NT2/D1 (cell line): ENCODE data around the gene KIF15.

ENCODE experiments used
- DNase-seq: peaks from one replicate; pipeline ENCODE4 v3.0.0-alpha.2; 2011; ENCODE audit warnings: low read depth, low spot score
- H3K27me3 ChIP-seq: 2 replicates; pipeline ENCODE4 v1.6.0; 2011; ENCODE audit warnings: mild to moderate bottlenecking; ENCODE audit not compliant: insufficient read length, insufficient read depth
- H3K36me3 ChIP-seq: 2 replicates; pipeline ENCODE4 v1.6.1; 2011; ENCODE audit warnings: mild to moderate bottlenecking, low read length, mixed read lengths; ENCODE audit not compliant: insufficient read depth, insufficient read length
- H3K4me1 ChIP-seq: 2 replicates; pipeline ENCODE4 v1.5.1; 2011; ENCODE audit not compliant: insufficient read depth, insufficient read length
- H3K4me3 ChIP-seq: 2 replicates; pipeline ENCODE4 v1.5.1; 2011; ENCODE audit warnings: low read depth; ENCODE audit not compliant: insufficient read length
- H3K9ac ChIP-seq: 2 replicates; pipeline ENCODE4 v1.6.0; 2011; ENCODE audit warnings: low read depth; ENCODE audit not compliant: insufficient read length
- H3K9me3 ChIP-seq: 2 replicates; pipeline ENCODE4 v1.5.1; 2011; ENCODE audit warnings: mild to moderate bottlenecking, low read length; ENCODE audit not compliant: insufficient read depth
- SUZ12 ChIP-seq: IDR thresholded peaks from 2 replicates; pipeline ENCODE4 v1.6.1; 2011; ENCODE audit not compliant: insufficient read length, insufficient read depth; ENCODE audit errors: extremely low read depth
- YY1 ChIP-seq: IDR thresholded peaks from 2 replicates; pipeline ENCODE4 v1.6.1; 2011; ENCODE audit not compliant: insufficient read length, insufficient read depth
- ZNF274 ChIP-seq: IDR thresholded peaks from 2 replicates; pipeline ENCODE4 v1.6.1; 2011; ENCODE audit warnings: mild to moderate bottlenecking, low read depth, low read length

The KIF15 gene

DNA sequence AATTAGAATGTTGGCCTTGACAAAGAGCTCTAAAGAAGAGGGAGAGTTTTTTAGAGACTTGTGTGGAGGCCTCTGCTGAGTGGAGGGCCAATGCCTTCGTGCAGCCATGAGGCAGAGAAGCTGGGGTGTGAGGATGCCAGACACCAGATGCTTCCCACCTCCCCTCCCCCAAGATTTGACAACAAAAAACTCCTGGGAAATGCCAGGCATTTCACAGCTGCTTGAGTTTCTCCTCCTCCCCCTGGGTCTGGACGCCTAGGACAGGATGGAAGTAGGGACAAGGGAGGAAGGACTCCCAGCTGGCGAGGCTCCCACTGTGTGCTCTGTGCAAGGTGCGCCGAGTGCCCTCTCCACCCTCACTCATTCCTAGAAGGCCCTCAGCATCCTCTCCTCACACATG, 132.9 kb downstream of the KIF15 start:
- Histone ChIP-seq H3K9me3 (no peaks in the 10 kb centered on the region), H3K9ac (peak overlapping the region; percentile 21), H3K36me3 (no peaks in the 10 kb centered on the region), H3K4me3 (no peak overlapping the region), H3K4me1 (peaks cover 7% of the 10 kb centered on the region), H3K27me3 (no peaks in the 10 kb centered on the region)
- no peak for DNase-seq
- TF ChIP-seq YY1 (no peak), ZNF274 (no peak), SUZ12 (no peak)

DNA sequence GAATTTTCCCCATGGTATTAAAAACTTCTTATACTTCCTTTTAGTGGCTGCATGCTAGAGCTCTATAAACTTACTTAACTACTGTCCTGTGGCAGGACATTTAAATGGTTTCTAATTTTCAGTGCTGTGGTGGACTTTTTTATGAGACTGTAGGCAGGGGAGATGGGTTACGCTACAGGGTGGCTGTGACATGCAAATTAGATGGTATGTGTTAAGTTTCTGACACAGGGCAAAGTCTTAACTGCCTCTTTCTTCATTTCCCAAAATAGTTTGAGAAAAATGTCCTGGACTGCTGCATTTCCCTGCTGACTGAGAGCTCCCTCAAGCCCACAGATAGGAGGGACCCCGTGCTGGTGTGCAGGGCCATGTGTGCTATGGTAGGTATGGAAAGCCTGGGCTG, 134.8 kb downstream of the KIF15 start:
- Histone ChIP-seq H3K27me3 (no peaks in the 10 kb centered on the region), H3K9me3 (no peaks in the 10 kb centered on the region), H3K4me3 (no peak overlapping the region), H3K4me1 (peaks cover 11% of the 10 kb centered on the region), H3K36me3 (no peaks in the 10 kb centered on the region), H3K9ac (no peak overlapping the region)
- TF ChIP-seq SUZ12 (no peak), ZNF274 (no peak), YY1 (no peak)
- no peak for DNase-seq

DNA sequence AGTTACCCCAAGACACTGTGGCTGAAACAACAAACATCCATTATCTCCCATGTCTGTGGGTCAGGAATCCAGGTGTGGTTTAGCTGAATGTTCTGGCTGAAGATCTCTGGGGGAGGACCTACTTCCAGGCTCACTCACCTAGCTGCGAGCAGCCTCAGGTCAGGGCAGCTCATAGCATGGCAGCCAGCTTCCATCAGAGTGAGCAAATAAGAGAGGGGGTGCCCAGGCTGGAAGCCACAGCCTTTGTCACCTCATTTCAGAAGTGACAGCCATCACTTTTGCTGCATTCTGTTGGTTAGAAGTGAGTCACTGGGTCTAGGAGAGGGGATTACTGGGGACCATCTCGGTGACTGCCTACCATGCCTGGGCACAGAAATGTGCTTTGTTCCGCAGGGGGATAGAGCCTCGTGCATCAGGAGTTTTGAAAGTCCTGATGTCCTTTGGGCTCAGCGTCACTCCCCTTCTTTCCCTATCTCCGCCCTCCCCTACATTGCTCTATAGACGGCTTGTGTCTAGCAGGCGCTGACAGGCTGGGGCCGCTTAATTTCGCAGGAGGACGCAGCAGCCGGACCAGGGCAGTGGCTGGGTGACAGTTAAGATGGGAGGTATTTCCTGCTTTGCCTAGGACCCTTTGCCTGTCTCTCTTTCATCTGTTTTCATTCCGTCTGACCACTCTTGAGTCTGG, 138.2 kb downstream of the KIF15 start:
- Histone ChIP-seq H3K27me3 (no peaks in the 10 kb centered on the region), H3K4me3 (no peak overlapping the region), H3K4me1 (peaks cover 11% of the 10 kb centered on the region), H3K9ac (no peak overlapping the region), H3K36me3 (no peaks in the 10 kb centered on the region), H3K9me3 (no peaks in the 10 kb centered on the region)
- DNase-seq = no peak
- TF ChIP-seq ZNF274 (no peak), YY1 (no peak), SUZ12 (no peak)

DNA sequence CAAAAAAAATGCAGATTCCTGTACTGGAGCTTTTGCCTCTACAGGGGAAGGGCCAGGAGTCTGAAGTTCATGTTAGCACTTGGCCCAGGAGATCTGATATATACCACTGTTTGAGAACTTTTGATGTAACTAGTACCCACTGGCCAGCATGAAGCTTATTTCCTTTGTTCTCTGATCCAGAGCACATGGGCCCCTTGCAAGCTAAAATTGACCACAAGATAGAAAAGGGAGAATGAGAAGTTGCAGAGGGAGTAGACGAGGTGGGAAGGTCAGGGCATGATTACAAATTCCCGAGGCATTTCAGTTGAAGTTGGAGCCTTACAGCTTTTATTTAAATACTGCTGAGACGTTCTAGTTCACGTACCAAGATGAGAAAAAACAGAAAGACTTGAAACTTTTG, 141.0 kb downstream of the KIF15 start:
- Histone ChIP-seq H3K36me3 (no peaks in the 10 kb centered on the region), H3K4me1 (peaks cover 11% of the 10 kb centered on the region), H3K4me3 (no peak overlapping the region), H3K9me3 (peaks cover 23% of the 10 kb centered on the region), H3K9ac (no peak overlapping the region), H3K27me3 (no peaks in the 10 kb centered on the region)
- DNase-seq = no peak
- no peak for TF ChIP-seq SUZ12
